Activated T-helper 2 cell treated with anti-CD3 and anti-CD28 coated beads, Interferon-gamma antibody, Interleukin-2, Interleukin-4, amounts not matched to agents 10 μg/mL and 5 μg/mL and 100 μg/mL, durations not matched to agents 14 hours and 24 hours and 36 hours (primary cell): ENCODE results near the gene KIAA1614. TPM values are rescaled to one million over a fixed set of nuclear protein-coding genes. Genes with fewer than 3 reads are reported as not detected.

Source experiments
- DNase-seq: peaks from one replicate; pipeline ENCODE4 v3.0.0; 2021; ENCODE audit warnings: low spot score
- H3K27ac Mint-ChIP-seq: one replicate; pipeline ENCODE4 v1.8.0; 2021; ENCODE audit warnings: mixed read lengths
- H3K27me3 Mint-ChIP-seq: one replicate; pipeline ENCODE4 v1.8.0; 2021; ENCODE audit warnings: low read depth, mixed read lengths
- H3K36me3 Mint-ChIP-seq: one replicate; pipeline ENCODE4 v1.8.0; 2021; ENCODE audit warnings: low read depth, mixed read lengths
- H3K4me1 Mint-ChIP-seq: one replicate; pipeline ENCODE4 v1.8.0; 2021; ENCODE audit warnings: low read depth, mixed read lengths
- H3K4me3 Mint-ChIP-seq: one replicate; pipeline ENCODE4 v1.8.0; 2021; ENCODE audit warnings: low read depth, mild to moderate bottlenecking, moderate library complexity, mixed read lengths
- H3K9me3 Mint-ChIP-seq: one replicate; pipeline ENCODE4 v1.8.0; 2021; ENCODE audit warnings: mixed read lengths
- intact Hi-C: fragments of 100-400 bp; cut with micrococcal nuclease; formaldehyde crosslinking; loops from one replicate; pipeline ENCODE4 v1.15.1; 2023
- total RNA-seq: library from RNA; stranded (reverse); gene quantifications from 2 replicates; pipeline ENCODE4 v1.2.3, GENCODE V29; 2022

KIAA1614 gene
- total RNA-seq, 1 donor from 2014 or later, result 0.09 TPM

- Mint-ChIP-seq H3K4me3 (no peak overlapping the region), H3K36me3 (no peaks in the 10 kb centered on the region), H3K27ac (no peak overlapping the region), H3K9me3 (no peaks in the 10 kb centered on the region), H3K27me3 (no peaks in the 10 kb centered on the region), H3K4me1 (peaks cover 3% of the 10 kb centered on the region)
- DNase-seq, result no peak
- intact Hi-C loops, result no loop called here
Measured at GRCh38 chr1:180933141-180933540, 20.4 kb downstream of the KIAA1614 start.

GRCh38 chr1:180934563-180934962, 21.9 kb downstream of the KIAA1614 start:
- Mint-ChIP-seq H3K27ac (no peak overlapping the region), H3K9me3 (no peaks in the 10 kb centered on the region), H3K4me1 (peaks cover 3% of the 10 kb centered on the region), H3K4me3 (no peak overlapping the region), H3K36me3 (no peaks in the 10 kb centered on the region), H3K27me3 (no peaks in the 10 kb centered on the region)
- no peak for DNase-seq
- intact Hi-C loops, result no loop called here

- Mint-ChIP-seq H3K4me3 (no peak overlapping the region), H3K27me3 (no peaks in the 10 kb centered on the region), H3K9me3 (no peaks in the 10 kb centered on the region), H3K36me3 (no peaks in the 10 kb centered on the region), H3K4me1 (peaks cover 3% of the 10 kb centered on the region), H3K27ac (no peak overlapping the region)
- intact Hi-C loops, result no loop called here
- DNase-seq, result no peak
Measured at GRCh38 chr1:180935326-180936109, 22.8 kb downstream of the KIAA1614 start.

GRCh38 chr1:180936110-180937011, 23.7 kb downstream of the KIAA1614 start:
- H3K36me3 Mint-ChIP-seq, result no peaks in the 10 kb centered on the region
- H3K4me3 Mint-ChIP-seq, result no peak overlapping the region
- DNase-seq, result no peak
- peaks cover 3% of the 10 kb centered on the region for H3K4me1 Mint-ChIP-seq
- intact Hi-C loops, result no loop called here
- H3K27me3 Mint-ChIP-seq, result no peaks in the 10 kb centered on the region
- H3K9me3 Mint-ChIP-seq, result no peaks in the 10 kb centered on the region
- no peak overlapping the region for H3K27ac Mint-ChIP-seq

- H3K4me3 Mint-ChIP-seq, result no peak overlapping the region
- no peaks in the 10 kb centered on the region for H3K36me3 Mint-ChIP-seq
- H3K9me3 Mint-ChIP-seq, result no peaks in the 10 kb centered on the region
- no peaks in the 10 kb centered on the region for H3K27me3 Mint-ChIP-seq
- intact Hi-C loops, result no loop called here
- no peak overlapping the region for H3K27ac Mint-ChIP-seq
- no peak for DNase-seq
- H3K4me1 Mint-ChIP-seq, result peaks cover 3% of the 10 kb centered on the region
Measured at GRCh38 chr1:180937012-180937372, 24.3 kb downstream of the KIAA1614 start.

GRCh38 chr1:180937624-180938225, 25.0 kb downstream of the KIAA1614 start:
- Mint-ChIP-seq H3K36me3 (no peaks in the 10 kb centered on the region), H3K27ac (no peak overlapping the region), H3K4me3 (no peak overlapping the region), H3K4me1 (peaks cover 3% of the 10 kb centered on the region), H3K27me3 (no peaks in the 10 kb centered on the region), H3K9me3 (no peaks in the 10 kb centered on the region)
- DNase-seq, result no peak
- intact Hi-C loops, result no loop called here

- no peak overlapping the region for H3K4me3 Mint-ChIP-seq
- no peaks in the 10 kb centered on the region for H3K9me3 Mint-ChIP-seq
- H3K27me3 Mint-ChIP-seq, result no peaks in the 10 kb centered on the region
- intact Hi-C loops, result no loop called here
- no peaks in the 10 kb centered on the region for H3K36me3 Mint-ChIP-seq
- DNase-seq, result no peak
- no peak overlapping the region for H3K27ac Mint-ChIP-seq
- H3K4me1 Mint-ChIP-seq, result peaks cover 3% of the 10 kb centered on the region
Measured at GRCh38 chr1:180939073-180939710, 26.5 kb downstream of the KIAA1614 start.

- no peaks in the 10 kb centered on the region for H3K36me3 Mint-ChIP-seq
- no peak for DNase-seq
- no peaks in the 10 kb centered on the region for H3K9me3 Mint-ChIP-seq
- H3K27ac Mint-ChIP-seq, result no peak overlapping the region
- H3K4me3 Mint-ChIP-seq, result no peak overlapping the region
- intact Hi-C loops, result no loop called here
- no peaks in the 10 kb centered on the region for H3K27me3 Mint-ChIP-seq
- H3K4me1 Mint-ChIP-seq, result peaks cover under 1% of the 10 kb centered on the region
Measured at GRCh38 chr1:180939711-180940103, 27.0 kb downstream of the KIAA1614 start.

GRCh38 chr1:180940445-180940844, 27.7 kb downstream of the KIAA1614 start:
- Mint-ChIP-seq H3K4me3 (no peak overlapping the region), H3K27ac (no peak overlapping the region), H3K4me1 (no peaks in the 10 kb centered on the region), H3K9me3 (no peaks in the 10 kb centered on the region), H3K36me3 (no peaks in the 10 kb centered on the region), H3K27me3 (no peaks in the 10 kb centered on the region)
- intact Hi-C loops, result no loop called here
- no peak for DNase-seq

- DNase-seq, result no peak
- Mint-ChIP-seq H3K4me3 (no peak overlapping the region), H3K36me3 (peaks cover 8% of the 10 kb centered on the region), H3K9me3 (peaks cover 7% of the 10 kb centered on the region), H3K27me3 (no peaks in the 10 kb centered on the region), H3K27ac (no peak overlapping the region), H3K4me1 (peaks cover 2% of the 10 kb centered on the region)
- intact Hi-C loops, result no loop called here
Measured at GRCh38 chr1:180941518-180942275, 29.0 kb downstream of the KIAA1614 start.

GRCh38 chr1:180945151-180945550, 32.5 kb downstream of the KIAA1614 start:
- Mint-ChIP-seq H3K27ac (no peak overlapping the region), H3K36me3 (peaks cover 36% of the 10 kb centered on the region), H3K9me3 (peaks cover 16% of the 10 kb centered on the region), H3K4me3 (no peak overlapping the region), H3K27me3 (no peaks in the 10 kb centered on the region), H3K4me1 (peaks cover 11% of the 10 kb centered on the region)
- DNase-seq, result no peak
- intact Hi-C loops, result no loop called here

- Mint-ChIP-seq H3K27me3 (no peaks in the 10 kb centered on the region), H3K9me3 (peaks cover 16% of the 10 kb centered on the region), H3K27ac (no peak overlapping the region), H3K36me3 (peaks cover 37% of the 10 kb centered on the region), H3K4me1 (peaks cover 11% of the 10 kb centered on the region), H3K4me3 (no peak overlapping the region)
- intact Hi-C loops, result no loop called here
- DNase-seq, result no peak
Measured at GRCh38 chr1:180945551-180945950, 32.9 kb downstream of the KIAA1614 start.
